Amygdala (tissue), 56 donors: ENCODE data around the gene EYS.
"Not testable (repeated sequence)": the region's sequence is repeated elsewhere in the genome, so short reads cannot be mapped to it uniquely, and the experiment has no call there.

ENCODE experiments used
- DNase-seq, 56 donors: peaks; one replicate each; lab custom pipeline; 2025; lab: John Stamatoyannopoulos, UW

Gene EYS

DNA sequence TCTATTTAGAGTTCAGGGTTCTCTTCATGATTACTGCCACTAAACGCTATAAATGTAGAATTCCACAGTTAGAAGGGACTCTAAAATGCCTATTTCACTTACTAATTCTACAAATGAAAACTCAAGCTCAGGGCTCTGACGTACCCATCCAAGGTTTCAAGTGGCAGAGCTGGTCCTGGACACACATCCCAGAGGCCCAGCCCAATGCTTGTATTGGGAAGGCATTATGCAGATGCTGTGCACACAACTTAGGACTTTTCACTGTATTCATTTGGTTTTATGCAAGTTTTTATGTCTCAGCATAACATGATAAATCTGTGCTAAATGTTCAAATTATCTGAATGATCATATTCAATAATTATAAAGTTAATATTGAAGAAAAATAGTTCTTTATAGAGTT lies 1761.0 kb downstream of the EYS start:
- DNase-seq, result no peak

DNA sequence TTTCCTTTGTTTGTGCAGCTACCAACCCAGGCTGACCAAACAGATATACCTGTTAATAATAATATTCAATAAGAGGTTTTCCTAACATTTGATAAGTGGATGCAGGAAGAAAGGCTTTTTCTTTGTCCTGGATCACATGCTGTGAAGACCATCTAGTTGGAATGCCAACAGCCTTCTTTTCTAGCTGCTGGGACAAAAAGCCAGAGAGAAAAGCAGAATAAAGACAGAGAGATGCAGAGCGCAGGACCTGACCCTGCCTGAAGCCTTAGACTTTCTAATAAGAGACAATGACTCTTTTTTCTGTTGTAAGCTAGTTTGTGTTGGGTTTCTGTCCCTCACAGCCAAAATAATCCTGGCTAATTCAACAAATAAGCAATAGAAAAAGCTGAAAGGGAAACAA lies 1763.2 kb downstream of the EYS start:
- peak in 1 of 56 donors; percentile 4 for DNase-seq

DNA sequence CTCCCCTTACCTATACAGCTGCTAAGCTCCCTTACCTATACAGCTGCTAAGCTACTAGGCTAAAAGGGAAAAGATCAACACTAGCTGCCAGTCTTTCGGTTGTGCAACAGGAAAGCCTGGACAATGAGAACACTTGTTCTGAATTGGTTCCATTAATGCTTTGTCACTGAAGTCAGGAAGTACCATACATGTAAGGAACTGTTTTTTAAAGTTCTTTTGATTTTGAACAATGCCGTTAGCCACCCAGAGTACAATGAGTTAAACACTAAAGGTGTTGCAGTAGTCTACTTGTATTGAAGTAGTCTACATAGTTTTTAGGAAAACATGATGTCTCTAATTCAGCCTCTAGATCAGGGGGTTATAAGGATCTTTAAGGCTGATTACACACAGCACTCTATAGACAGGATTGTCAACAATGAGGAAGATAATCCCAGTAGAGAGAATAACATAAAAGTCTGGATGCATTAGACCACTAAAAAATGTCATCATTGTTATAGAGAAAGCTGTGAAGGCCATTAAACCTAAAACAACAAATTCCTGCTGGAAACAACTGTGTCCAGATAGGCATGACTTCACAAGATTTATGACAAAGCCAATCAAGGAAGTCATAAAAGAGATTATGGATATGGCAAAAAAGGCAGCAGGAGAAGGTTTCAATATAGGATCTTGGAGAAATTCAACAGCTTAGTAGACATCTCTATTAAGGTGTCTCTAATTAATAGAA lies 1765.1 kb downstream of the EYS start:
- DNase-seq, result no peak

DNA sequence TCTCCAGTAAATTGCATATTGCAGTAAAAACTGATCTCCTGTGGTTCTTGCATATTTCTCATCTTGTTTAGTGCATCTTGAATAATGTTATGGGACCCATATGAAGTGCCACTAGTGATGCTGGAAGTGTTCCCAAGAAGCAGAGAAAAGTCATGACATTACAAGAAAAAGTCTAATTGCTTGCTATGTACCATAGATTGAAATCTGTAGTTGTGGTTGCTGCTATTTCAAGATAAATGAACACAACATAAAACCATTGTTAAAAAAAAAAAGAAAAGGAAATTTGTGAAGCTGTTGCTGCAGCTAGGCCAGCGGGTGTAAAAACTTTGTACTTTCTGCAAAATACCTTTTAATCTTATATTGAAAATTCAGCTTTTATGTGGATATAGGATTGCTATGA lies 1767.0 kb downstream of the EYS start:
- no peak for DNase-seq

DNA sequence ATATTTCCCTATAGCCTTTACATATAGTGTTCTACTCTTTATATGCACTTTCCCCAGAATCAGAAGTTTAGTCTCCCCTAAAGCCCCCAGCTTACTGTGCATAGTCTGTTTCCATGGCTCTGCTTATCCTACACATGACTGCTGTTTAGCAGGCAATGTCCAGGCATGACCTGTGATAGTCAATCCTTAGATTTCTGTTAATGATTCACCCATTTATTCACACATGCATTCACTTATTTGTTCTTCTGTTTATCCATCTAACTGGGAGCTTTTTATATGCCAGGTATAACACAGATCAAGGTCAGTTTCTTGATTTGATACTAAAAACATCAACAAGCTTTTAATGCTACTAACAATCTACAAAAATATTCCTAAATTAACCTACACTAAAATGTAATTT lies 1770.6 kb downstream of the EYS start:
- DNase-seq, result no peak

DNA sequence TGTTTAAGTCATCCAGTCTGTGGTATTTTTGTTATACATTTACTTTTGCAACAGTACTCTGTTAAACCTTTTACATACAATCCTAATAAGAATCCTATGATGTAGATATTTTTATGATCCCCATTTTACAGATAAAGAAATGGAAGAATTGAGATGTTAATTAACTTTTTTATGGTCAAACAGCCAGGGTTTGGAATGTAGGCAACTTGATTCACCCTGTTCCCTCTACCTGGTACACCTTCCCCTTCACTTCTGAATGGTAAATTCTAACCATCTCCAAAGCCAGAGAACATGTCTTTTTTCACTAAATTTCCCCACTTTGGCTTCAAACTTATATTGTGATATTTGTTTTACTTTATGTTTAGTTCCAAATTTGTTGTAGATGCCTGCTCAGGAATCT lies 1771.3 kb downstream of the EYS start:
- no peak for DNase-seq

DNA sequence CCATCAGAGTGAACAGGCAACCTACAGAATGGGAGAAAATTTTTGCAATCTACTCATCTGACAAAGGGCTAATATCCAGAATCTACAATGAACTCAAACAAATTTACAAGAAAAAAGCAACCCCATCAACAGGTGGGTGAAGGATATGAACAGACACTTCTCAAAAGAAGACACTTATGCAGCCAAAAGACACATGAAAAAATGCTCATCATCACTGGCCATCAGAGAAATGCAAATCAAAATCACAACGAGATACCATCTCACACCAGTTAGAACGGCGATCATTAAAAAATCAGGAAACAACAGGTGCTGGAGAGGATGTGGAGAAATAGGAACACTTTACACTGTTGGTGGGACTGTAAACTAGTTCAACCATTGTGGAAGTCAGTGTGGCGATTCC lies 1773.1 kb downstream of the EYS start:
- not testable (repeated sequence) for DNase-seq

DNA sequence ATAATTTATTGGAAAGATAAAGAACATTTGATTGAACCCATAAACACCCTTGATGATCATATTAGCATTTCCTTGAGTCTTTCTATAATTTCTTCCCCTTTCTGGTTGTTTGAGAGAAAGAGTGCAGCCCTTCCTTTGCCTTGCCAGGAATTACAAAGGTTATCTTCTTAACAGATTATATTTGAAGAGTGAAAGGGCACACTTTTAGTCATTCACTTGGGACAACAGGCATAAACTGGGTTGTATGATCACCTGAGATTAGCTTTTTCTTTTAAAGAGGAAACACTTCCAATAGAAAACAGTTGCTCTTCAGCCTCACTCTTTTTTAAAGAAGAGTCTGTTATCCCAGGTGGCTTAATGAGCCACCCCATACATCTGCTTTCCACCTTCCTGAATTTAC lies 1776.2 kb downstream of the EYS start:
- no peak for DNase-seq

DNA sequence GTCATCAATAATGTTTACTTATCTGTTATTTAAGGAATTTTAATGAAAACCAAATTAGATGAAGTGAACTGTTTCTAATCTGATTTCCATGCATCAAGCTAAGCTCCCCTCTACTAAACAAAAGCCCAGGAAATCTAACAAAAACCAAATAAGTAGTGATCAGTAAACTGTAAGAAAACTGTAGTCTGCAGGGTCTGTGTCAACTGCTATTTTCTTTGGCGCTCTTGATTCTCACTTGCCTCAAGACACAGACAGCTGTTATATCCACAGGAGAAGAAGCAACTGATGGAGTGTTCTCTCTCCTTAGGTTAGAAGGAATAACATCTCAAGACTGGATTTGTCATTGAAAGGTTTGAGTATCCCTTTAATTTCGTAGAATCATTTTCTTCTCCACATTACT lies 1777.9 kb downstream of the EYS start:
- DNase-seq, result no peak

DNA sequence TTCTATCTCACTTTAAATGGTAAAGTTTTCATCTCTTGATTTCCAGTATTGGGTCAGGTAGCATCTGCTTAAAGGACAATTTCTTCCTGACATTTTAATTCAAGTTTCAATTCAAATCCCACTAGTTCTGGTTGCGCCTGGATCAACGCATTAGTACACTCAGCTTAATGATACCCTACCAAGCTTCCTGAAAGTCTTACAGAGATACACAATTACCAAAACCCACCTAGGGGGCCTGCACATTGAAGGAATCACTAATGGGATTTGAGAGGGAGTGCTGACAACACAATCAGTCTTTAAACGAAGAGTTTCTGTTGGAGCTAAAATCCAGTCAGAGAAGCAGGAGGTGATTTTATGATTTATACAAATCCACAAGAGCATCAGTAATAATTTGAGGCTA lies 1778.4 kb downstream of the EYS start:
- DNase-seq, result no peak

DNA sequence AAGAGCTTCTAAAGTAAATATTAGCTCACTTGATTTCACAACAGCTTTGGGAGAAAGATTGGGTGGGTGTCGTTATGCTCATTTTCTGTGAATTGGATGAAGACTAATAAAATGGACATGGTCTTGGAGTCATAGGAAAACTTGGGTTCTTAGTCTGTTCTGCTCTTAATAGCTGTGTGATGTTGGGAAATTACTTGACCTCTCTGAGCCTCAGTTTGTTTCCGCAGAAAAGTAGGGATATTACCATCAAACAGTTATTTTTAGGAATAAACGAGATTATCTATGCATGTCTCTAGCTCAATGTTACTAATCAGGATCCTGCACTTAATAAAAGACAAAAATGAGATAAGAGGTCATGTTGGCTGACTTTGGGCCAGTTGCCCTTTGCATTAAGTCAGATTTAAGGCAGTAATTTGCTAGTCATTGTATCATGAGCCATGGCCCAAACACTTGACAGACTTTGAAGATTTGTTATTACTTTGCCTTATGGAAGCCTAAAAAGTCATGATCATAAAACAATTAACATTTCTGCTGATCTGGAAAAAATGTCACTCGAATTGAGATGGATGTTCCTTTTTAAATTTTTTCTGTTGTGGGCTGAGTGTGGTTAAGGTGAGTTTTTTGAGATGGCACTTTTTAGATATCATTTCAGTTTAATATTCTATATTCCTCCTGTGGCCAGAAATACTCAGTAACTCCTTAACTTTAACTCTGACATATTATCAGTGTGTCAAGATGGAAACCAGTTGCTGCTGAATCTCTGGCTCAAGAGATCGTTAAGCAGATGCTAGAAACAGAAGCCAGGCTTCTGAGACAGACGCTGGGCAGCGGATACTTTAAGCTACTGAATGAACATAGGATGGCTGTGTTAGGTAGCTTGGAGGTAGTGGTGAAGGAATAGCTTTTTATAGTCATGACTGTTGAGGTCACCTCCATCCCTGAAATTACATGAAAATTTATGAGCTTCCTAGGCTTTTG lies 1779.8 kb downstream of the EYS start:
- DNase-seq, result no peak

DNA sequence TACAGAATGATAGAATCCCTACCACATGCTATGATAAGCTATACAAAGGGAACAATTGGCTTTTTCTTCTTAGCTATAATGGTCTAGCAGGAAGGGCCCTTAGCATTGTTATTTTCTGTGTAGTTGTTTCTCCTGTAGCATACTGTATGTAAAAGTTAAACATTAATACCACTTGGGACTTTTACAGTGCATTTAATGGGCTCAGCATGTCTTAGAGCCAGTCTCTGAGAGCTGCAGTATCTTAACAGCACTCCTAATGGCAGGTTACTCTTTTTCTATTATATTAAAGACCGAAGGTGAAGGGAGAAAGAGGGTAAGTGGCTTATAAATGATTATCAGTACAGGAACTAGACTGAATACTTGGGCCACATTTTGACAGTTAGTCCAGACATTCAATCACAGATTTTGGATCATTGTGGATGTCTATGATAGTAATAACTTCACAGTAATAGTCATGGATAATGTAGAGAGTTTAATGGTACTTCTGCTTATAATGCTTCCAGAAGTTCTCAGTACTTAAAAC lies 1780.7 kb downstream of the EYS start:
- no peak for DNase-seq

DNA sequence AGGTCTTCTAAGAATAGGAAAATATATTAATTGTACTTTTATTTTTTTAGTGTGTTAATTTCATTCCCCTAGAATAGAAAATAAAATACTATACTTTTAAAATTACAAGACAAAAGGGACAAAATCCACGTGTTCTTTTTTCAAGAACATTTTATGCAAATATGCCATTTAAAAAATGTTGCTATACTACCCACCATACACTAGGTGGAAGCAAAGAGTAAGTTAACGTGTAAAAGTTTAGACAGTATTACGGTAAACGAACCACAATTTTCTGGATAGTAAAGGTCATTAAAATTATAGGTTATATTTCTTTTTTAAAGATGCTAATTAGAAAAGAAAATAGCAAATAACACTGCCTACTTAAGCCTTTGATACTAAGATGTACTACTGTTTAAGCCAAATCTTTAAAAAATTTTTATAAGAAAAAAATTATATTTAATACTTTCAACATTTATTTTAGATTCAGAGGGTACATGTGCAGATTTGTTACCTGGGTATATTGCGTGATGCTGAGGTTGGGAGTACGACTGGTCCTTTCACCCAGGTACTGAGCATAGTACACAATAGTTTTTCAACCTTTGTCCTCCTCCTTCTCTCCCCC lies 1783.8 kb downstream of the EYS start:
- DNase-seq, result no peak

DNA sequence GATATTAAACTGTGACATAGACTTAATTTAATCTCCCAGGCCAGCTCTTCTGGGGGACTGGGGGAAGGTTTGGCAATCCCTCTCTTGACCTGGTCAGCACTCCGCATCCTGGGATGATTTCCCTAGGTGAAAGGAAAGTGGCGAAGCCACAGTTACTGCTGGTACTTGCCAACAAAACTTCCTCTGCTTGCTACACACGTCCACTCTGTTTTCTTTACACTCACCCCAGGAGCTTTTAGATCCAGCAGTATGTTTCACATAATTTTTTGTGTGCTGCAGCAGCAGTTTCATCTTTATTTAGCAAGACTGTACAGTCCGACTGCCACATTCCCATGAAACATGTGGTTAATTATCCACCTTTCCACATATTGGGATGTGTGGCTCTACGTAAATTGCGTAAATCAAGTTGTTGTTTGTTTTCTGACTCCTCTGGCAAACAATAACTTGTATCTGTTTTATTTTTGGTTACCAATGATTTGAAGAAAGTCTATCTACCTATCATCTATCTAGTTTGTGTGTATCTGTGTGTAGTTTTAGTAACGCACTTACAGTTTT lies 1787.4 kb downstream of the EYS start:
- DNase-seq, result no peak

DNA sequence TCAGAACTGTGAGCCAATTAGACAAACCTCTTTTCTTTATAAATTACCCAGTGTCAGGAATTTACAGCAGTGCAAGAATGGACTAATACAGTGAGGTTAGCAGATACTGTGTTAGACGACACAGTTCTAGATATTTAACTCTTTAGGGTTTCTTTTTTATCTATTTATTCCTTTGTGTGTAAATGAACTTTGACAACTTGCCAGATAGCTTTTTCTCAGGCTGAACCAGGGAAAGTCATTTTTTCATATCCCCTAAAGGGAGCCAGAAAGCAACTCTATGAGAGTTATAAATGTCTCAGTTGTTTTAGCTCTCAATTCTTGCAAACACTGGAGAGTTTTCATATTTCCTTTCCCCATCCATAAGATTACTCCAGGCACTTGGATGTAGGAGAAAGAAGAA lies 1794.1 kb downstream of the EYS start:
- no peak for DNase-seq

DNA sequence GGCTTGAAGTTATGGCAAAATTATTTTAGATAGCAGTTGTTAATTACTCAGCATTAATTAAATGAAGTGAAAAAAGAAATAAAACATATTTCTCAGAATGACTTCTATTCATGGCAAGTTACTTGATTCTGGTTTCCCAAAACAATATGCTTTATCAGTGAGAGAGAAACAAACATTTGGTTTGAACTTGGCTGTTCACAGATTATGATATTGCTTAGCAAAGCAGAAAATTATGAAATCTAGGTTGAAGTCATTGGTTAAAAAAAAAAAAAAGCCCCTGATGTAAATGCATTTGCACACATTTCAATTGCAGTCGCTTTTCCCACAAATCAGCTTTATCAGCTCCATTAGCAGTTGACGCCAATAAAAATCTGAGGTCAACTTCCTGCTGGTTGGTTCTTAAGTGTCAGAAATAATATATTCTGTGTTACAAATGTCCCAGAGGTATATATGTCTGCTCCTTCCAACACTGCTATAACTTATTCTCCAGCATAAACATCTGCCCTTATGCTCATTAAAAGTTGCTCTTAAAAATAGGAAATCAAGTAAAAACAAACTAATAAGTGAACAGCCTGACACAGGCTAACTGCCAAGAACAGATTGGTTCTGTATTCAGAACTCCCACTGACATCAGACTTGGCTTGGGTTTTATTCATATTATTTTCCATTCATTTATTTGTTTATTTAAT lies 1796.0 kb downstream of the EYS start:
- DNase-seq, result no peak

DNA sequence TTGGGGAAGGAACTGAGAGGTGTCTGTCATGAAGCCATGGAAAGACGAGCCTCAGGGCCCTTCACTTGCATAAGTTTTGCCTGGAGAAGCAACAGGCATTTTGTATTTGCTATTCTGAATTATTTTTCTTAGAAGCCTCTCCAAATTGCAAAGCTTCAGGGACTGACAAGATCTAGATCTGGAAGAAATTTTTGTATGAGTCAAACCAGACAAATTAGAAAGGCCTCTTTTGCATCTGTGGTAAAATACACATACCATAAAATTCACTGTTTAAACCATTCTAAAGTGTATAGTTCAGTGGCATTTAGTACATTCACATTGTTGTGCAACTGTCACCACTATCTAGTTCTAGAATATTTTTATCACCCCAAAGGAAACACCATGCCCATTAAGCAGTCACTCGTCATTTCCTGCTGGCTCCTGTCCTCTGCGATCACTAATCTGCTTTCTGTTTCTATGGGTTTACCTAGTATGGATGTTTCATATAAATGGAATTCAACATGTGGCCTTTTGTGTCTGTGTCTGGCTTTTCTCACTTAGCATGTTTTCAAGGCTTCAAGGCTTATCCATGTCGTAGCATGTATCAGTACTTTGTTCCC lies 1802.3 kb downstream of the EYS start:
- no peak for DNase-seq

DNA sequence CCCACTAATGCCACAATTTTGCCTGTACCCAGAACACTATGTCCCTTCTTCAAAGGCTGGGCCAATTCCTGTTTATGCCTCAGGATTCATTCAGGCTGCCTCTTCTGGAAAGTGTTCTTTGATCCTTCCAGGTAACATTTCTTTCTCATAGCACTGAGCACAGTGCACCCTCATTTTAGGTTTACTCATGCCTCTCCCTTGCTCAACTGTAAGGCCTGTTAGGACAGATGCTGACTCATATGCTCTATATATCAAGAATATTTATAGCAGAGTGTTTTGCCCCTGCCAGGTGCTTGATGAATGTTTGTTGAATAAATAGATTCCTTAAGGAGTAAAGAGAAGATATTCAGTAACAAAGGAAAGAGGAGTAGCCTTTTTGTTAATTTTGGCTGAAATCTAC lies 1807.5 kb downstream of the EYS start:
- no peak for DNase-seq

DNA sequence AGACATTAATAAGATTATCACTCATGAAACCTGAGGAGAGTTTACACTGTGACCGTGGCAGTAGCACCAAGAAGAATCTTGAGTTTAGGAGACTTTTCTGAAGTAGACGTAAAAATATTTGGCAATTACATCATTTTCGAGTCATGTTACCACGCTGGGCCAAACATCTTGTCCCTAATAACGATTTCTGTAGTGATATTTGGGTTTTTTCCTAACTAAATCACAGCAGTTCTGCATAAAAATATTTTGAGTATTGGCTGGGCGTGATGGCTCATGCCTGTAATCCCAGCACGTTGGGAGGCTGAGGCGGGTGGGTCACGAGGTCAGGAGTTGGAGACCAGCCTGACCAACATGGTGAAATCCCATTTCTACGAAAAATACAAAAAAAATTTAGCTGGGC lies 1809.1 kb downstream of the EYS start:
- DNase-seq, result no peak

DNA sequence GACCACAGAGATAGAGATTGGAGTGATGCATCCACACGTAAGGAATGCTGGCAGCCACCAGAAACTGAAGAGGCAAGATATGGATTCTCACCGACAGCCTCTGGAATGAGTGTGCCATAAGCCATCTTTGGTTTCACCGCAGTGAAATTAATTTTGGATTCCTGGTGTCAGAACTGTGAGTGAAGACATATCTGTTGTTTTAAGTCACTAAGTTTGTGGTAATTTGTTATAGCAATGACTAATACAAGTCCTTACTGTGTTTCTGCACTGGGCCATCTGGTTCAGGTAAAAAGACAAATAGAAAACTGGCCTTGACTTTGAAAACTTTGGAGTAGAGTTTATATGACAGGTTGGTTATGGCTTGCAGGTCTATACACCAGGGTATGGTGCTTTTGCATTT lies 1809.6 kb downstream of the EYS start:
- DNase-seq, result no peak
